CD4-positive, alpha-beta T cell treated with Interleukin-2 at 100 ng/mL for 4 hours (primary cell): Measurements from ENCODE around the gene BRME1.
"Not testable (repeated sequence)": the region's sequence is repeated elsewhere in the genome, so short reads cannot be mapped to it uniquely, and the experiment has no call there.

Source experiments
- DNase-seq: peaks from one replicate; pipeline ENCODE4 v3.0.0-alpha.2; 2020; ENCODE audit warnings: low spot score

BRME1 gene

DNA sequence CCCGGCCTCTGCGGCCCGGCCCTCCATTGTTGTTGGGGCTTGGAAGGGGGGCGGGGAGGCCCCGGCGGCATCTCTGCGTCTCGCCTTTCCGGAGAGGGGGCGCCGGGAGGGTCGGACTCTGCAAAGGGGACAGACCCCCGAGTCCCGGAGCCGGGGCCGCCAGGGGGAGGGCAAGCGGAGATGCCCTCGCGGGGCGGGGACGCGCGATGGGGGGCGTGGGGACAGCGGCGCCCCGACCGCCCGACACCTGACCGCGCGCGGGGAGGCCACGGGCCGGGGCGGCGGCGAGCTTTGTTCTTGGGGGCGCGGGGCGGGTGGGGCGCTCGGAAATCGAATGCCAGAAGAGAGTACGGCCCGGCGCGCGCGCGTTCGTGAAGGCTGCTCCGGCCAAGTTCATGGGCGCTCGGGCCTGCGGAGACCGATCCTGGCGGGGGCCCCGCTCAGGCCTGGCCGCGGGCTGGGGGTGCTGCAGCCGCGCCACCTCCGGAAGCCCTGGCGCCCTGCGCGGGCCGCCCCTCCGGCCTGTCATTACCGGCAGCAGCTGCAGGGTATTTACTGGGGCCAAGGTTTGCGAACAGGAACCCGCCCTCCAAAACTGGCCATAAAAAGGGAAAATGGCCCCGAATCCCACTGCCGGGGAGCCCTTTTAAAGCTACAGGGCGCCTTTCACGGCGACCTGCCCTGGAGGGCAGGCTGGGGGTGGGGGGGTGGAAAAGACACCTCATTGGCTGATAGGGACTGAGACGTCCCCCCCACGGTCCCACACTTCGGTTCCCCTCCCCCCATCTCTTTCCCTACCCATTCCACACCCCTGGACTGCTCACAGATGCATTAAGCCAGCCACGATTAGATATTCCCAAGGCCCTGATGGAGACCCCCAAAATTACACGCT lies 40.1 kb downstream of the BRME1 start:
- no peak for DNase-seq

DNA sequence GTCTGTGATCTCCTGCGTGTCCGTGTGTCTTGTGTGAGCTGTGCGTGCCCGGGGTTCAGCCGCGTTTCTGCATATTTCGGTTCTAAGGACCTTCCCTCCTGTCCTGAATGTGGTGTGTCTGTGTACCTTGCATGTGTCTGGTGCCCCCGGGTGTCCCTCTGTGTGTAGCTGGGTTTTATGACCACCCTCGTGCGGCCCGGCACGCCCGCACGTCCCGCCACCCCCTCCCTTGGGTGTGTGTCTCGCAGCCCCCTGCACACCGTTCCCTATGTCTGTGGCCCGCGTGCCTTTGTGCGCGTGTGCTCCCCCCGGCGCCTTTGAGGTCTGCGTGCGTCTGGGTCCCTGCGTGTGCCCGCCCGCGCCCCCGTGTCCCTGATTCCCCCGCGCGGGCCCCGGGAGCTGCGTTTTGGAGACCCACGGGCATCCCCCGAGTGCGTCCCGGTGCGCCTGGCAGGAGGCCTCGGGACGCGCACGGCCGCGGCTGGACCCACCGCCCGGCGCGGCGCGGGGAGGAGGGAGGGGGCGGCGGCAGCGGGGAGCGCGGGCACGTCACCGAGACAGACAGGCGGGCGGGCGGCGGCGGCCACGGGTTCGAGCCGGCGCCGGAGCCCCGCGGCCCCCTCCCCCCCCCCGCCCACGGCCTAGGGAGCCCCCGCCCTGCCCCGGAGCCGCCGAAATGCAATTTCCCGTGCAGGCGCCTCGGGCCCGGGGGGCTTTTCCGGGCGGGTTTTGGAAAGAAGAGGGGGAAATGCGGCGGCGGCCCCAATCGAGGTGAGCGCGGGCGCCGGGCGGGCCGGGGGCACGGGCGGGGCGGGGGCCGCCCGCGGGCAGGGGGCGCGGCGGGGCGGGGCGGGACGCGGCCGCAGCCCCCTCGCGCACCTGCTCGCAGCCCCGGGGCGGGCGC lies 41.0 kb downstream of the BRME1 start:
- no peak for DNase-seq

GRCh38 chr19:13864046-13864666 lies 41.8 kb downstream of the BRME1 start:
- no peak for DNase-seq

- peak; percentile 91 for DNase-seq
Measured at GRCh38 chr19:13861714-13862531, 44.0 kb downstream of the BRME1 start.

DNA sequence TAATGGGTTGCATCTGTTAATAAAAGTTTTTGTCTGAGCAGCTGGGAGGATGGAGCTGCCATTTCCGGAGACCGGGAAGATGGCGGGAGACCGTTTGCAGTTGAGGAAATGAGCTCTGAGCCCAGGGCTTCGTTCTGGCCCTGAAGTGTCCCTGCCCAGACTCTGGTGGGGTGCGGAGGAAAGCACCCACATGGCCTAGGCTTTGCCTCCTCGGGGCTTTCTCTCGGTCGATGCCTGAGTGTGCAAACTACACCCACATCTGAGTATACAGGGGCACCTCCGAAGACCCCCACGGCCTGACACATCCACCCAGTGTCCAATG lies 44.6 kb downstream of the BRME1 start:
- DNase-seq = peak; percentile 59

GRCh38 chr19:13860679-13861391 lies 45.1 kb downstream of the BRME1 start:
- no peak for DNase-seq

- no peak for DNase-seq
Measured at GRCh38 chr19:13859361-13859880, 46.5 kb downstream of the BRME1 start.

DNA sequence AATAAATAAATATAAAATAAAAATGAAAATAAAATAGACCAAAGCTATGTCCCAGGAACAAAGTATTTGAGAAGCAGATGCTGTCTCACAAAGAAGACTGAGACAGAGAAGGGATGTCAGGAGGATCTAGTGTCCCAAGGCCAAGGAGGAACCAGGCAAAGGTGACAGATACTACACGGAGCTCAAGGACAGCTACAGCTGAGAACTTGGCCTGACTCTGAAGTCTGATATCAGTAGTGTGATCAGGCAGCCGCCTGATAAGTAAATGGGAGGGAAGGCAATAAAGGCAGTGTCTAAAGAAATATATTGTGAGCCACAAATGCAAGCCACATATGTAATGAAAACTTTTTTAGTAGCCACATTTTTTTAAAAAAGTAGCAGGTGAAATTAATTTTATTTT lies 49.4 kb downstream of the BRME1 start:
- no peak for DNase-seq

DNA sequence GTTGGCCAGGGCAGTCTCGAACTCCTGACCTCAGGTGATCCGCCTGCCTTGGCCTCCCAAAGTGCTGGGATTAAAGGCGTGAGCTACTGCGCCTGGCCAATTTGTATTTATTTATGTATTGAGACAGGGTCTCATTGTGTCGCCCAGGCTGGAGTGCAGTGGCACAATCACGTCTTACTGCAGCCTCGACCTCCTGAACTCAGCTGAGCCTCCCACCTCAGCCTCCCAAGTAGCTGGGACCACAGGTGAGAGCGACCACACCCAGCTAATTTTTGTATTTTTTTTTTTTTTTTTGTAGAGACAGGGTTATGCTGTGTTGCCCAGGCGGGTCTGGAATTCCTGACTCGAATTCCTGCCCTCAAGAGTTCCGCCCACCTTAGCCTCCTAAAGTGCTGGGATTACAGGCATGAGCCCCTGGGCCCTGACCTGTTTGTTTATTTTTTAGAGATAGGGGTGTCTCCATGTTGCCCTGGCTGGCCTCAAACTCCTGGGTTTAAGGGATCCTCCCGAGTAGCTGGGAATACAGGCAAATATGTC lies 53.7 kb downstream of the BRME1 start:
- DNase-seq = not testable (repeated sequence)

DNA sequence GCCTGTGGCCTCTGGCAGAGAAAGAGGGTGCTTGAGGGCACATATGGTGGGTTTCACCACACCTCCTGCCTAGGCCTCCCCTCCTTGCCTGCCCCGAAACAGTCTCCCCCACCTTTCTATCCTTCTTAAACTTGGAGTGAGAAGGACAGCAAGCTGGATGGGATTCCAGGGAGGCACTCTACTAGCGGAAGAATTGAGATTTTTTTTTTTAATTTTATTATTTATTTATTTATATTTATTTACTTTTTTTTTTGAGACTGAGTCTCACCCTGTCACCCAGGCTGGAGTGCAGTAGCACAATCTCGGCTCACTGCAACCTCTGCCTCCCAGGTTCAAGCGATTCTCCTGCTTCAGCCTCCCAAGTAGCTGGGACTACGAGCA lies 54.2 kb downstream of the BRME1 start:
- not testable (repeated sequence) for DNase-seq

DNA sequence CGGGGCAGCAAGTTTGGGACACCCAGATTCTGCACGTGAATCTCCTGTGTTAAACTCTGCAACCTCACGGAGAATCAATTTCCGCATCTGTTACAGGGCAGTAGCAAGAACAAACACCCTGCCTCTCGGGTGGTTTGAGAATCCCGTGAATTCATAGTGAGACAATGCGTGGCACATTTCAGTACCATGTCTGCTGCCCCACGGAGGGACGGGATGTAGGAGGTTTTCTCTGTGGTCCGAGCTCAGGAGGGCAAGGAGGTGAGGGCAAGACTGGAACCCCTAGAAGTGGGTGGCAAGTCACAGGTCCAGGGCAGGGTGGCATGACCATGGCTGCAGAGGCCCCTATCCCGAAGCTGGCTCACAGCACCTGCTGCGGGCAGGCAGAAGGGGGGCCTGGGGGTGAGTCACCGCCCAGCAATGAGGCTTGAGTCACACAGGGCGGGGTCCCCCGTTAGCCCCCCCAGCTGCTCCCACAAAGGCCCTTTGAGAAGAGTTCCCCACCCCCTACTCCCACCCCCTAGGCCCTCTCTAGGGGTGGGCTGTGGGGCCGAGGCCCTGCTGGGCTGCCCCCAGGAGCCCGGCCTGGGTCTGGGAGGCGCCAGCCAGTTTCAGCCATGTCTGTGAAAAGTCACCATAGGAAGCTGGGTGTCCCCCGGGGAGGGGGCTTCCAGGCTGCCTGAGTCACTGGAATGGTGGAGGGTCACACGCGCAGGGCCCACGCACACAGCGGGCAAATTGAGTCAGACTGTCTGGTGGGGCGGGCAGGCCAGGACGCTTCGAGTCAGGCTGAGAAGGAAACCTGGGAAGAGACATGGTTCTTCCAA lies 54.8 kb downstream of the BRME1 start:
- peak; percentile 90 for DNase-seq

- peak; percentile 84 for DNase-seq
Measured at GRCh38 chr19:13849991-13850909, 55.7 kb downstream of the BRME1 start.

GRCh38 chr19:13848798-13849676 lies 56.9 kb downstream of the BRME1 start:
- no peak for DNase-seq

DNA sequence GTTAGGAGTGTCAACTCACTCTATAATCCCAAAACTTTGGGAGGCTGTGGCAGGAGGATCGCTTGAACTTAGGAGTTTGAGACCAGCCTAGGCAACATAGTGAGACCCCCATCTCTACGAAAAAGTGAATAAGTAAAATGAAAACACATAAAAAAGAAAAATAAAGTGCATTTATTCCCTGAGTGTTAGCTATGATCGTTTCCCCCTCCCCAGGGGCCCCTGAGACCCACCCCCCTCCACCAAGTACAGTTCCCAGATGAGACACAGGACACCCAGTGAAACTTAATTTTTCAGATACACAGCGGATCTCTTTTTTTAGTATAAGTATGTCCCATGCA lies 57.6 kb downstream of the BRME1 start:
- no peak for DNase-seq

DNA sequence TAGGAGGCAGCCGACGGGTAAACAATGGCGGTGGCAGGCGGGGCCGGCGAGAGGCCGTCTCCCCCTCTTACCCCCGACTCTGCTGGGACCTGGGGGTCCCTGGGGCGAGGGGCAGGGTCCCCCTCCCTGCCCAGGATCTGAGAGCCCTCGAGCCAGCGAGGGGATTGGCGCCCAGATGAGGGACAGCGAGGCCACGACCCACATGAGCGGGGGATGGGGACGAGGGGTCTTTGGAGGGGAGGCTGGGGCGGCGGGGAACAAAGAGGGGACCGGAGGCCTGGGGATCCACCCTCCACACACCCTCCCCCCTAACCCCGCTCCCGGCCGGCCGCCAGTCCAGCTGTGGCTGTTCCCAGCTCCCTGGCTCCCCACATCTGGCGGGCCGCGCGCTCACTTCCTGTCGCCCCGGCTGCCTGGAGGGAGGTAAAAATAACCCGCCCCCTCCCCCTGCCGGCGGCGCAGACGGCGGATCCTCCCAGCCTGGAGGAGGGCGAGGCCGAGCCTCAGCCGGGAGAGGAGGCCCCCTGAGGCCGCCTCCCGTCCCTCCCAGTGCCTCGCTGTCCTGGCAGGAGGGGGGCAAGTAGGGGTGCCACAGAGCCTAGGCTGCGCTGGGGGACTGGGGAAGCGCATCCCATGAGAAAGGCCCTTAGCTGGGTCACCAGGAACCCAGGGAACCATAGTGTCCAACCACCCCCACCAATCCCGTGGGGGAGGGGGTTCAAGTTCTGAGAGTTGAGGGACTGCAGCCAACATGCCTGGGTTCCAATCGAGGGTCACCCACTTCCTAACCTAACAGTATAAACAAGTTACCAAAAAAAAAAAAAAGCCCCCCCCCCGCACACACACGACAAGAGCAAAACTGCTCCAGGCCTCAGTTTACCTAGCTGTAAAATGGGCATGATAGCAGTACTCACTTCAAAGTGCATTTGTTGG lies 58.2 kb downstream of the BRME1 start:
- peak; percentile 89 for DNase-seq

- peak; percentile 99 for DNase-seq
Measured at GRCh38 chr19:13846557-13847406, 59.1 kb downstream of the BRME1 start.
